GM18502 (cell line): ENCODE data around the gene PLXNB3.

Experiments used
- ATAC-seq: cut with Tn5 transposase; IDR thresholded peaks from one replicate; pipeline ENCODE4 v1.9.1; 2021; ENCODE audit warnings: mild to moderate bottlenecking; ENCODE audit not compliant: unreplicated experiment, poor library complexity

The PLXNB3 gene

GRCh38 chrX:153784325-153784967 lies 20.4 kb downstream of the PLXNB3 start:
- ATAC-seq: no peak

GRCh38 chrX:153786669-153787068 lies 22.6 kb downstream of the PLXNB3 start:
- ATAC-seq: no peak

- no peak for ATAC-seq
Measured at GRCh38 chrX:153789654-153790053, 25.6 kb downstream of the PLXNB3 start.

GRCh38 chrX:153791104-153791852 lies 27.2 kb downstream of the PLXNB3 start:
- ATAC-seq: no peak

- no peak for ATAC-seq
Measured at GRCh38 chrX:153792368-153792767, 28.3 kb downstream of the PLXNB3 start.

- ATAC-seq: no peak
Measured at GRCh38 chrX:153793291-153793690, 29.2 kb downstream of the PLXNB3 start.

- ATAC-seq: peak; percentile 93
Measured at GRCh38 chrX:153794018-153794896, 30.2 kb downstream of the PLXNB3 start, which contains the start of the genes IDH3G and SSR4. IDH3G (minus strand) TSS chrX:153794375; CDS start chrX:153794326, 49 bp downstream. SSR4 (plus strand) TSS chrX:153794668; CDS start chrX:153794688, 20 bp downstream.

GRCh38 chrX:153794897-153795816 lies 31.1 kb downstream of the PLXNB3 start:
- ATAC-seq: peak; percentile 4

GRCh38 chrX:153797415-153798015 lies 33.5 kb downstream of the PLXNB3 start:
- no peak for ATAC-seq

- ATAC-seq: no peak
Measured at GRCh38 chrX:153799326-153799725, 35.3 kb downstream of the PLXNB3 start.

GRCh38 chrX:153800177-153800722 lies 36.2 kb downstream of the PLXNB3 start:
- ATAC-seq: no peak

- ATAC-seq: no peak
Measured at GRCh38 chrX:153800746-153801145, 36.7 kb downstream of the PLXNB3 start.

GRCh38 chrX:153801669-153802068 lies 37.6 kb downstream of the PLXNB3 start:
- ATAC-seq: no peak

- no peak for ATAC-seq
Measured at GRCh38 chrX:153802513-153803045, 38.5 kb downstream of the PLXNB3 start.

GRCh38 chrX:153803211-153804099 lies 39.4 kb downstream of the PLXNB3 start:
- no peak for ATAC-seq

GRCh38 chrX:153804100-153804595 lies 40.1 kb downstream of the PLXNB3 start:
- ATAC-seq: no peak

GRCh38 chrX:153804621-153805020 lies 40.6 kb downstream of the PLXNB3 start:
- no peak for ATAC-seq

- no peak for ATAC-seq
Measured at GRCh38 chrX:153805436-153805835, 41.4 kb downstream of the PLXNB3 start.
